ENCODE data around the gene FCRL4.

- no peak for TF ChIP-seq REST (IDR thresholded peaks at IDR 0.05; ENCODE audit: low read depth)
- TF ChIP-seq TCF12 (IDR thresholded peaks at IDR 0.05; ENCODE audit: low read depth), result no peak
- TF ChIP-seq, protein P1, sequence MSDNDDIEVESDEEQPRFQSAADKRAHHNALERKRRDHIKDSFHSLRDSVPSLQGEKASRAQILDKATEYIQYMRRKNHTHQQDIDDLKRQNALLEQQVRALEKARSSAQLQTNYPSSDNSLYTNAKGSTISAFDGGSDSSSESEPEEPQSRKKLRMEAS (IDR thresholded peaks at IDR 0.05), result no peak
- TF ChIP-seq YY1 (IDR thresholded peaks at IDR 0.05; ENCODE audit: low read depth), result no peak
- TF ChIP-seq EP300 (IDR thresholded peaks at IDR 0.05; ENCODE audit: borderline replicate concordance), result no peak
- TF ChIP-seq CREB1 (IDR thresholded peaks at IDR 0.05; ENCODE audit: low read depth), result no peak
- no peak for TF ChIP-seq ZBTB7A (IDR thresholded peaks at IDR 0.05; ENCODE audit: low read depth)
- TF ChIP-seq NFIC (IDR thresholded peaks at IDR 0.05), result no peak
- TF ChIP-seq CEBPB (IDR thresholded peaks at IDR 0.05), result no peak
- no peak for TF ChIP-seq TAF1 (IDR thresholded peaks at IDR 0.05; ENCODE audit: low read depth)
- TF ChIP-seq FOXM1 (IDR thresholded peaks at IDR 0.05; ENCODE audit: borderline replicate concordance, low read depth), result no peak
- TF ChIP-seq EGR1 (IDR thresholded peaks at IDR 0.05), result no peak
- no peak for TF ChIP-seq RAD21 (IDR thresholded peaks at IDR 0.05; ENCODE audit: low read depth)
Measured at GRCh38 chr1:157562515-157562914, 35.4 kb downstream of the FCRL4 start.

All from Ishikawa (cell line).